Erythroblast (primary cell): ENCODE data around the gene P2RY6.

ENCODE experiments used
- DNase-seq, 2 experiments: peaks; one replicate each; lab custom pipeline; 2025; lab: John Stamatoyannopoulos, UW
- GATA1 ChIP-seq: IDR thresholded peaks from 2 replicates; pipeline ENCODE4 v1.6.1; 2011; ENCODE audit warnings: low read depth, mild to moderate bottlenecking, control low read depth, low read length, moderate library complexity
- POLR2A ChIP-seq: IDR thresholded peaks from 2 replicates; pipeline ENCODE4 v1.6.1; 2011; ENCODE audit warnings: mild to moderate bottlenecking, low read length

The P2RY6 gene

GRCh38 chr11:73337846-73338245 is 65.7 kb downstream of the P2RY6 start:
- no peak for DNase-seq

GRCh38 chr11:73338279-73338678 is 66.1 kb downstream of the P2RY6 start:
- no peak for DNase-seq
- TF ChIP-seq POLR2A (no peak), GATA1 (no peak)

More at GRCh38 chr11:73337846-73338245, 65.7 kb downstream of the P2RY6 start:
- TF ChIP-seq POLR2A (no peak), GATA1 (no peak)

- TF ChIP-seq POLR2A (no peak), GATA1 (no peak)
- DNase-seq = no peak
Measured at GRCh38 chr11:73340164-73340563, 68.0 kb downstream of the P2RY6 start.

GRCh38 chr11:73342633-73343032 is 70.5 kb downstream of the P2RY6 start:
- TF ChIP-seq POLR2A (no peak), GATA1 (no peak)
- DNase-seq = no peak

GRCh38 chr11:73343076-73343873 is 71.1 kb downstream of the P2RY6 start:
- TF ChIP-seq GATA1 (no peak), POLR2A (no peak)
- DNase-seq = no peak

- no peak for DNase-seq
- TF ChIP-seq POLR2A (no peak), GATA1 (no peak)
Measured at GRCh38 chr11:73344191-73344607, 72.1 kb downstream of the P2RY6 start.

GRCh38 chr11:73345481-73346160 is 73.5 kb downstream of the P2RY6 start:
- no peak for DNase-seq

GRCh38 chr11:73346186-73346935 is 74.2 kb downstream of the P2RY6 start:
- no peak for DNase-seq
- TF ChIP-seq POLR2A = no peak

More at GRCh38 chr11:73345481-73346160, 73.5 kb downstream of the P2RY6 start:
- TF ChIP-seq GATA1 = no peak
- no peak for TF ChIP-seq POLR2A

- no peak for TF ChIP-seq GATA1
- no peak for TF ChIP-seq POLR2A
Measured at GRCh38 chr11:73347067-73347466, 74.9 kb downstream of the P2RY6 start.

More at GRCh38 chr11:73347067-73347466, 74.9 kb downstream of the P2RY6 start:
- DNase-seq = no peak
